ENCODE results near the gene ERBIN. TPM values are rescaled to one million over a fixed set of nuclear protein-coding genes. Genes with fewer than 3 reads are reported as not detected.
A peak's percentile ranks its signal among the peaks of the same experiment; 100 is the strongest.

ERBIN gene, protein sequence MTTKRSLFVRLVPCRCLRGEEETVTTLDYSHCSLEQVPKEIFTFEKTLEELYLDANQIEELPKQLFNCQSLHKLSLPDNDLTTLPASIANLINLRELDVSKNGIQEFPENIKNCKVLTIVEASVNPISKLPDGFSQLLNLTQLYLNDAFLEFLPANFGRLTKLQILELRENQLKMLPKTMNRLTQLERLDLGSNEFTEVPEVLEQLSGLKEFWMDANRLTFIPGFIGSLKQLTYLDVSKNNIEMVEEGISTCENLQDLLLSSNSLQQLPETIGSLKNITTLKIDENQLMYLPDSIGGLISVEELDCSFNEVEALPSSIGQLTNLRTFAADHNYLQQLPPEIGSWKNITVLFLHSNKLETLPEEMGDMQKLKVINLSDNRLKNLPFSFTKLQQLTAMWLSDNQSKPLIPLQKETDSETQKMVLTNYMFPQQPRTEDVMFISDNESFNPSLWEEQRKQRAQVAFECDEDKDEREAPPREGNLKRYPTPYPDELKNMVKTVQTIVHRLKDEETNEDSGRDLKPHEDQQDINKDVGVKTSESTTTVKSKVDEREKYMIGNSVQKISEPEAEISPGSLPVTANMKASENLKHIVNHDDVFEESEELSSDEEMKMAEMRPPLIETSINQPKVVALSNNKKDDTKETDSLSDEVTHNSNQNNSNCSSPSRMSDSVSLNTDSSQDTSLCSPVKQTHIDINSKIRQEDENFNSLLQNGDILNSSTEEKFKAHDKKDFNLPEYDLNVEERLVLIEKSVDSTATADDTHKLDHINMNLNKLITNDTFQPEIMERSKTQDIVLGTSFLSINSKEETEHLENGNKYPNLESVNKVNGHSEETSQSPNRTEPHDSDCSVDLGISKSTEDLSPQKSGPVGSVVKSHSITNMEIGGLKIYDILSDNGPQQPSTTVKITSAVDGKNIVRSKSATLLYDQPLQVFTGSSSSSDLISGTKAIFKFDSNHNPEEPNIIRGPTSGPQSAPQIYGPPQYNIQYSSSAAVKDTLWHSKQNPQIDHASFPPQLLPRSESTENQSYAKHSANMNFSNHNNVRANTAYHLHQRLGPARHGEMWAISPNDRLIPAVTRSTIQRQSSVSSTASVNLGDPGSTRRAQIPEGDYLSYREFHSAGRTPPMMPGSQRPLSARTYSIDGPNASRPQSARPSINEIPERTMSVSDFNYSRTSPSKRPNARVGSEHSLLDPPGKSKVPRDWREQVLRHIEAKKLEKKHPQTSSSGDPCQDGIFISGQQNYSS (N-terminal part only)
- total RNA-seq (2012; rRNA removed) (70.1 and 107 TPM in 2 replicates), polyA plus RNA-seq (2012; rRNA removed) (23.5 and 25.8 TPM in 2 replicates), Bru-seq, nascent RNA (percentile 98 among the genes with signal in this experiment), BruChase-seq, experiment 1, labeled RNA remaining after a 6-hour chase (percentile 96 among the genes with signal in this experiment), BruChase-seq, experiment 2, labeled RNA remaining after a 2-hour chase (percentile 97 among the genes with signal in this experiment)
- polyA plus RNA-seq (2012; cell fraction: cytosol; rRNA removed), result 2.3 and 2.5 TPM in 2 replicates
- 2.7 and 29.1 TPM in 2 replicates for polyA plus RNA-seq (2012; cell fraction: nucleus; rRNA removed; ENCODE audit: low replicate concordance)
- long read RNA-seq, full-length matches to known transcripts, result 15 of 61 reads
- long read RNA-seq, partial matches to known transcripts, result 33 of 61 reads
- long read RNA-seq, other reads (novel, unspliced or antisense), result 13 of 61 reads

DNA sequence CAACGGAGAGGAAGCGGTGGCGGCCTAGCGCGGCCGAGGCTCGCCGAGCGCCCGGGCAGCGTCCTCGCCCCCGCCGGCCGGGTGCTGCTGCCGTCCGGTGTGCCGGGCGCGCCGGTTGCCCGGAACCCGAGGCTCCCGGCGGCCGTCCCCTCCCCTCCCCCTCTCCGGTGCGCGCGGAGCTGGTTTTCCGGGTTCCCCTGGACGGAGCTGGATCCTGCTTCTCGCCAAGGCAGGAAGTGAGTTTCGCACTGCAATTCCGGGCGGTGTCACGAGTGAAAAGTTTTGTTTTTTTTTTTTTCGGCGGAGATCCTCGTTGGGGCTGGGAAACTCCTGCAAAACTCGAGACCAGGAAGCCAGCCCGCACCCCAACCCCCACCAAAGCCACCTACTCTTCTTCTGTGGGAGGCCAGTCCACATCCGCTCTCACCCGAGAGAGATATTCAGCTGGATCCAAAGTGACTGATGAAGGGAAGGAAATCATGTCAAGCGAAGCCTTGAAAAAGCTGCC, at the start of gene ERBIN:
TSS of gene ERBIN (plus strand) at position 300 of the 508 bp plus-strand sequence. CDS start 66,144 bp downstream, outside the sequence.
- CTCF ChIA-PET, result no interaction called here
- H4K20me1 ChIP-seq (ENCODE audit: insufficient read depth, low read length), result peaks cover 20% of the 10 kb centered on the region; the same call in 1 of the 2 replicates
- peak within 1 kb of the TSS; percentile 100 for H3K9ac ChIP-seq (ENCODE audit: low read depth, low read length)
- H3K18ac ChIP-seq (ENCODE audit: low read depth, low read length), result peak within 1 kb of the TSS; percentile 94
- H2BK15ac ChIP-seq (ENCODE audit: low read depth, low read length), result peak within 1 kb of the TSS; percentile 96; the same call in 2 of the 3 replicates
- peak within 1 kb of the TSS; percentile 75 for H3K4me3 ChIP-seq (ENCODE audit: insufficient read depth, low read depth, low read length)
- peak within 1 kb of the TSS; percentile 47 for H2BK20ac ChIP-seq (ENCODE audit: low read depth, low read length)
- no peaks in the 10 kb centered on the region; the same call in 1 of the 2 replicates for H3K9me1 ChIP-seq (ENCODE audit: insufficient read depth, low read length)
- DNase-seq (peak; percentile 82), ATAC-seq (ENCODE audit: low read depth) (peak; percentile 30)
- no TSS peak for BruUV-seq (replicated peaks)
- peak within 1 kb of the TSS; percentile 46; the same call in 1 of the 2 replicates for H3K4me2 ChIP-seq (ENCODE audit: low read depth, low read length)
- dilution Hi-C loops (cut with HindIII; ENCODE audit: low sequenced_read_pairs, unreplicated experiment), result no loop called here
- peak within 1 kb of the TSS; percentile 91 for H2BK120ac ChIP-seq (ENCODE audit: low read depth, low read length)
- H3K4ac ChIP-seq (ENCODE audit: low read depth, low read length), result peak within 1 kb of the TSS; percentile 86
- TF ChIP-seq CEBPB (IDR thresholded peaks at IDR 0.05; ENCODE audit: low read depth, low read length), result no peak
- 0 out of 2 replicates have a peak, but pooled peaks have one; percentile 61 for TF ChIP-seq CHD1 (IDR thresholded peaks at IDR 0.05; ENCODE audit: low read depth, low read length)
- peak; percentile 29; the same call in 1 of the 2 replicates for TF ChIP-seq MXI1 (IDR thresholded peaks at IDR 0.05; ENCODE audit: borderline replicate concordance, low read depth, low read length)
- TF ChIP-seq POLR2A (IDR thresholded peaks at IDR 0.05; ENCODE audit: low read depth, low read length), result no peak
- 0% methylated on average over 6 of the region's 45 CpGs; no CpG with 5 or more reads in 1 of the 2 experiments for WGBS, 2 experiments (ENCODE audit: extremely low coverage in 2 of 2, insufficient read length in 1 of 2)
- H3K4me1 ChIP-seq (ENCODE audit: control insufficient read depth, insufficient read depth, low read length), result no peaks in the 10 kb centered on the region; the same call in 1 of the 2 replicates
- H3K9me3 ChIP-seq (ENCODE audit: control insufficient read depth, insufficient read depth, low read length), result no peaks in the 10 kb centered on the region
- H2BK5ac ChIP-seq (ENCODE audit: low read depth, low read length, poor library complexity, severe bottlenecking), result peak within 1 kb of the TSS; percentile 99
- H3K27me3 ChIP-seq (ENCODE audit: control insufficient read depth, insufficient read depth, low read length), result no peaks in the 10 kb centered on the region
- H4K91ac ChIP-seq (ENCODE audit: insufficient read depth, low read depth, low read length), result peak within 1 kb of the TSS; percentile 98
- H2AFZ ChIP-seq (replicated peaks; ENCODE audit: low read length, poor library complexity), result peak within 1 kb of the TSS; percentile 96
- H2AK9ac ChIP-seq (replicated peaks; ENCODE audit: low read depth, low read length, poor library complexity), result peak within 1 kb of the TSS; percentile 98
- peak within 1 kb of the TSS; percentile 98 for H3K56ac ChIP-seq (ENCODE audit: extremely low read depth, insufficient read depth, low read length)
- peaks cover 4 to 14% of the 10 kb centered on the region in 2 experiments; a peak in 3 of 4 replicates for H3K79me1 ChIP-seq (ENCODE audit: low read depth in 1 of 2, low read length in 2 of 2)
- in situ Hi-C loops (cut with MboI; ENCODE audit: low sequenced_read_pairs), result no loop called here
- H2AK5ac ChIP-seq (ENCODE audit: low read depth, low read length), result peak within 1 kb of the TSS; percentile 88
- peak within 1 kb of the TSS; percentile 85 for H4K5ac ChIP-seq (ENCODE audit: low read depth, low read length)
- intact Hi-C loops (cut with micrococcal nuclease), result loop anchor here (2.0 to 5.0 kb wide), 5 partner anchors 64 to 302 kb away; partner anchors contain the start of genes SHLD3, SREK1, TRAPPC13 and TRIM23
- POLR2A ChIA-PET (ENCODE audit: unreplicated experiment), result interaction anchor here (0.6 to 0.8 kb wide), 4 partner anchors 34 to 246 kb away, joined by 4 to 9 read pairs (median 5); no protein-coding TSS in a partner anchor
- peak within 1 kb of the TSS; percentile 100 for H3K27ac ChIP-seq (ENCODE audit: insufficient read depth, low read length)
- H3K36me3 ChIP-seq (ENCODE audit: control insufficient read depth, insufficient read depth, low read length), result peaks cover 4% of the 10 kb centered on the region
- peak within 1 kb of the TSS; percentile 93 to 97 for H4K8ac ChIP-seq (ENCODE audit: low read depth in 2 of 2, low read length in 2 of 2)
- peak within 1 kb of the TSS; percentile 97 for H3K23ac ChIP-seq (ENCODE audit: low read depth, low read length)
- H3K14ac ChIP-seq (replicated peaks; ENCODE audit: low read depth, low read length), result peak within 1 kb of the TSS; percentile 99
